DOHH2 (cell line): ENCODE measurements around the gene UBE2G2.

Experiments
- H3F3A ChIP-seq: fragments of 200-600 bp; sonication (generic), shearing (Covaris generic); 2 replicates; pipeline ENCODE4 v1.6.0; 2016; ENCODE audit warnings: antibody characterized with exemption, mild to moderate bottlenecking; ENCODE audit not compliant: control insufficient read depth, insufficient read depth
- H3K27ac ChIP-seq: fragments of 200-600 bp; sonication (generic); 2 replicates; pipeline ENCODE4 v1.5.1; 2014; ENCODE audit warnings: low read depth, mild to moderate bottlenecking, low read length, moderate library complexity
- H3K27me3 ChIP-seq: fragments of 200-600 bp; sonication (generic); 2 replicates; pipeline ENCODE4 v1.6.1; 2014; ENCODE audit warnings: mild to moderate bottlenecking, low read length, mixed read lengths; ENCODE audit not compliant: control insufficient read depth
- H3K36me3 ChIP-seq: fragments of 200-600 bp; sonication (generic); 2 replicates; pipeline ENCODE4 v1.6.1; 2014; ENCODE audit warnings: mild to moderate bottlenecking, low read length, moderate library complexity, mixed read lengths; ENCODE audit not compliant: control insufficient read depth
- H3K4me1 ChIP-seq: fragments of 200-600 bp; sonication (generic); 2 replicates; pipeline ENCODE4 v1.6.1; 2014; ENCODE audit warnings: mild to moderate bottlenecking, low read length, mixed read lengths; ENCODE audit not compliant: control insufficient read depth
- H3K4me2 ChIP-seq: fragments of 200-600 bp; sonication (generic); 2 replicates; pipeline ENCODE4 v1.6.0; 2014; ENCODE audit warnings: mild to moderate bottlenecking, low read length, moderate library complexity
- H3K4me3 ChIP-seq: fragments of 200-600 bp; sonication (generic); 2 replicates; pipeline ENCODE4 v1.5.1; 2014; ENCODE audit warnings: mild to moderate bottlenecking, low read length, mixed read lengths
- H3K79me2 ChIP-seq: fragments of 200-600 bp; sonication (generic); 2 replicates; pipeline ENCODE4 v1.6.1; 2014; ENCODE audit warnings: mild to moderate bottlenecking, low read length, mixed read lengths; ENCODE audit not compliant: control insufficient read depth
- H3K9me2 ChIP-seq: fragments of 200-600 bp; sonication (generic); replicated peaks from 2 replicates; pipeline ENCODE4 v1.6.1; 2014; ENCODE audit warnings: mild to moderate bottlenecking, low read length, mixed read lengths; ENCODE audit not compliant: control insufficient read depth
- H3K9me3 ChIP-seq: fragments of 200-600 bp; sonication (generic); 2 replicates; pipeline ENCODE4 v1.6.1; 2014; ENCODE audit warnings: antibody characterized with exemption, low read length, mixed read lengths; ENCODE audit not compliant: control insufficient read depth, insufficient read depth
- H4K20me1 ChIP-seq: fragments of 200-600 bp; sonication (generic); 2 replicates; pipeline ENCODE4 v1.6.0; 2014; ENCODE audit warnings: low read depth, mild to moderate bottlenecking, antibody characterized with exemption, low read length, moderate library complexity; ENCODE audit not compliant: control insufficient read depth, insufficient read depth
- EZH2phosphoT487 ChIP-seq: fragments of 200-600 bp; sonication (generic); IDR thresholded peaks from 2 replicates; pipeline ENCODE4 v1.6.1; 2017; ENCODE audit warnings: borderline replicate concordance, mild to moderate bottlenecking, antibody characterized with exemption, low read length, moderate library complexity, mixed read lengths
- TF ChIP-seq, protein P1 (sequence below): fragments of 200-600 bp; sonication (generic); IDR thresholded peaks from one replicate; pipeline ENCODE4 v1.5.1; 2014; ENCODE audit warnings: antibody characterized with exemption, mild to moderate bottlenecking, low read depth, low read length; ENCODE audit not compliant: poor library complexity, severe bottlenecking

The UBE2G2 gene

DNA sequence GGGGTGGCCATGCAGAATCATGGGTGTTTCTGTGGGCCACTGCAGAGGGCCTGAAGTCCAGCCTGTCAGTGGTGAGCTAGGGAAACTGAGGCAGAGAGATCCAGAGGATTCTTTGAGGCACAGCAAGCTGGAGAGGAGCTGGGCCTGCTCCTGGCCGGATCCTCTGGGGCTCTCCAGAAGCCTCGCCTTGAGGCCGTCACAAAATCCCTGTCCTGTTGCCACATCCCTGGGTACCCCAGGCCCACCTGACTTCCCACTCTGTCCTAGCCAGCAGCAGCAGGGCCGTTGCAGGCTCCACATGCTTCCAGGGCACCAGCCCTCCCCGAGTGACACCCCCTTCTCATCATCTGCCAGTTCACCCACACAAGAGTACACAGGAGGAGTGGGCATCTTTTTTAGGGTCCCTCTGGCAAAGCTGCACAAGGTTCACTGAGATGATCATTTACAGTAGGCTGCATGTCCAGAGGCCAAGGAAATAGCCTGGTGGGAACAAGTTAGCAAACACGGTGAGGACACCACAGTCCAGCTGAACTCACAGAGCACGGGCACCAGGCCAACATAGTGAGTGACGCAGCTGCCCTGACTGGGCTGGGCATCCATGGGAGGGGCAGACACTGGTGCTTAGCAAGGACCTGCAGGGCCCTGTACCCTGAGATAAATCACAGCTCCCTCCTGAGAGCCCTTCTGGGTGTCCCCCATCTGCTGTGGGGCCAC lies 65.2 kb downstream of the UBE2G2 start:
- Histone ChIP-seq H3K27me3 (peaks cover 7% of the 10 kb centered on the region), H3K27ac (no peak overlapping the region), H3K36me3 (no peaks in the 10 kb centered on the region), H3K4me2 (no peak overlapping the region), H3F3A (no peaks in the 10 kb centered on the region), H3K9me3 (no peaks in the 10 kb centered on the region), H3K9me2 (no peaks in the 10 kb centered on the region), H3K79me2 (no peaks in the 10 kb centered on the region), H3K4me1 (no peaks in the 10 kb centered on the region), H4K20me1 (no peaks in the 10 kb centered on the region), H3K4me3 (no peak overlapping the region)
- TF ChIP-seq, protein P1, sequence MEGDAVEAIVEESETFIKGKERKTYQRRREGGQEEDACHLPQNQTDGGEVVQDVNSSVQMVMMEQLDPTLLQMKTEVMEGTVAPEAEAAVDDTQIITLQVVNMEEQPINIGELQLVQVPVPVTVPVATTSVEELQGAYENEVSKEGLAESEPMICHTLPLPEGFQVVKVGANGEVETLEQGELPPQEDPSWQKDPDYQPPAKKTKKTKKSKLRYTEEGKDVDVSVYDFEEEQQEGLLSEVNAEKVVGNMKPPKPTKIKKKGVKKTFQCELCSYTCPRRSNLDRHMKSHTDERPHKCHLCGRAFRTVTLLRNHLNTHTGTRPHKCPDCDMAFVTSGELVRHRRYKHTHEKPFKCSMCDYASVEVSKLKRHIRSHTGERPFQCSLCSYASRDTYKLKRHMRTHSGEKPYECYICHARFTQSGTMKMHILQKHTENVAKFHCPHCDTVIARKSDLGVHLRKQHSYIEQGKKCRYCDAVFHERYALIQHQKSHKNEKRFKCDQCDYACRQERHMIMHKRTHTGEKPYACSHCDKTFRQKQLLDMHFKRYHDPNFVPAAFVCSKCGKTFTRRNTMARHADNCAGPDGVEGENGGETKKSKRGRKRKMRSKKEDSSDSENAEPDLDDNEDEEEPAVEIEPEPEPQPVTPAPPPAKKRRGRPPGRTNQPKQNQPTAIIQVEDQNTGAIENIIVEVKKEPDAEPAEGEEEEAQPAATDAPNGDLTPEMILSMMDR: no peak
- TF ChIP-seq EZH2phosphoT487: no peak

DNA sequence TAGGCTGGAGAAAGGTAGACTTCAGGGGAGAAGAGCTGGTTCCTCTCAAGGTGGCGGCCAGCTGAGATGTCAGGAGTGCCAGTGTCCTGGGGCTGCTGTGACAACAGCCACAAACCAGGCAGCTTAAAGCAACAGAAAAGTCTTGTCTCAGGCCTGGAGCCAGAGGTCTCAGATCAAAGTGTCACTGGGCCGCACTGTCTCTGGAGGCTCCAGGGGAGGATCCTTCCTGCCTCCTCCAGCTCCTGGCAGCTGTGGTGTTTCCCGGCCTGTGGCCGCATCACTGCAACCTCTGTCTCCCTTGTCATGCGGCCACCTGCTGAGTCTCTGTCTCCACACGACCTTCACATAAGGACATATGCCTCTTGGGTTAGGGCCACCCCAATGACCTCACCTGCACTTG lies 65.8 kb downstream of the UBE2G2 start:
- H3K4me1 ChIP-seq: no peaks in the 10 kb centered on the region
- no peak overlapping the region for H3K4me2 ChIP-seq
- H3K4me3 ChIP-seq: no peak overlapping the region
- no peaks in the 10 kb centered on the region for H4K20me1 ChIP-seq
- H3K9me2 ChIP-seq: no peaks in the 10 kb centered on the region
- TF ChIP-seq, protein P1: no peak
- no peak for TF ChIP-seq EZH2phosphoT487
- no peaks in the 10 kb centered on the region for H3K36me3 ChIP-seq
- H3K9me3 ChIP-seq: no peaks in the 10 kb centered on the region
- no peak overlapping the region for H3K27ac ChIP-seq
- no peaks in the 10 kb centered on the region for H3K79me2 ChIP-seq
- H3K27me3 ChIP-seq: peaks cover 7% of the 10 kb centered on the region
- H3F3A ChIP-seq: no peaks in the 10 kb centered on the region

DNA sequence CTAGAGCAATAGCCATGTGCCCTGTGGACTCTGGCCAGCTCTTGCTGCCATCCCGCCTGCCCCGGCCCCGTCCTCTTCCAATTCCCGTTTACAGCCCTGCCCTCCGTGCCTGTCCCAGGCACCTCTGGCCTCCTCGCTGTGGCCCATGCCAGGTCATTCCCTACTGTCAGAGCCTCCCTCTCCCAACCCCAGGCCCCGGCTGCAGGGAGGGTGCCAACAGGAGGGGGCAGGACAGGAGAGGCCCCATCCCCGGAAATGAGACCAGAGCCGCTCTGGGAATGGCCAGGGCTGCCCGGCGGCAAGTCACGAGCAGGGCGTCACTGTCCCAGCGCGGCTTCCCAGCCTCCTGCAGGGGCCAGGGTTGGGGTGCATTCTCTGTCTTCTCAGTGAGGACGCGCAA lies 66.8 kb downstream of the UBE2G2 start:
- H3K27me3 ChIP-seq: peaks cover 5% of the 10 kb centered on the region
- no peak for TF ChIP-seq EZH2phosphoT487
- TF ChIP-seq, protein P1: no peak
- H3K79me2 ChIP-seq: no peaks in the 10 kb centered on the region
- no peak overlapping the region for H3K4me3 ChIP-seq
- H3K36me3 ChIP-seq: no peaks in the 10 kb centered on the region
- no peaks in the 10 kb centered on the region for H3F3A ChIP-seq
- no peaks in the 10 kb centered on the region for H4K20me1 ChIP-seq
- no peaks in the 10 kb centered on the region for H3K9me3 ChIP-seq
- H3K9me2 ChIP-seq: no peaks in the 10 kb centered on the region
- H3K27ac ChIP-seq: no peak overlapping the region
- H3K4me2 ChIP-seq: no peak overlapping the region
- H3K4me1 ChIP-seq: no peaks in the 10 kb centered on the region
